Measurements from ENCODE around the gene GABRB3. TPM values are rescaled to one million over a fixed set of nuclear protein-coding genes. Genes with fewer than 3 reads are reported as not detected.

GABRB3 gene
- total and polyA plus RNA-seq, 2 of the 8 experiments (the other 6 are each of a cell fraction or from before 2014, with no cell fraction given): 98.8 to 163 TPM

DNA sequence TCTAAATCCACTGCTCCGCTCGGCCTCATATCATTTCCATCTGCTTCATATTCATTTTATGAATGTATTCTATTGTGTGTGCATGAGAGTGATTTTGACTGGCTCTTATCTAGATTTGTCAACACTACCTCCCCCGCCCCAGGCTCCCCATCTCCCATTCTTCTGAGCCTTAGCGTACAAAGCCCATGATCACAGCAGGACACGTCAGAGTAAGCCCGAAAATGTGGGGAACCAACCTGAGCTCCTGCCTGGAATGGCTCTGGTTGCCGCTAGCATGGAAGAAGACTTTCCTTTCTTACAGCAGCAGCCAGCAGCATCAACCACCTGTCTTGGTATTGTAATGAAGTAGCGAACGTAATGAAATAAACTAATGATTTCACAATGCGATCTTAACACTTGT, 61.4 kb downstream of the GABRB3 start (continued):
- TF ChIP-seq CTBP2 (IDR thresholded peaks at IDR 0.05; ENCODE audit: borderline replicate concordance, insufficient read depth, insufficient read length, low read length) (no peak), JUND (IDR thresholded peaks at IDR 0.05; ENCODE audit: low read length) (no peak), EGR1 (IDR thresholded peaks at IDR 0.05; ENCODE audit: borderline replicate concordance, low read depth, low read length) (no peak), SP1 (IDR thresholded peaks at IDR 0.05; ENCODE audit: low read depth, low read length) (peak; percentile 90), CREB1 (IDR thresholded peaks at IDR 0.05) (no peak), YY1 (IDR thresholded peaks at IDR 0.05; ENCODE audit: low read depth, low read length) (no peak)

Measured in H1 (cell line).